Measurements from ENCODE around the gene ZNRF1. TPM values are rescaled to one million over a fixed set of nuclear protein-coding genes. Genes with fewer than 3 reads are reported as not detected.
A peak's percentile ranks its signal among the peaks of the same experiment; 100 is the strongest.

Gene ZNRF1
- total and polyA plus RNA-seq, 2 of the 13 experiments (the other 11 are each of a cell fraction or from before 2014, with no cell fraction given), result 43.9 to 58.7 TPM

- no peak for TF ChIP-seq ZBTB4 (CRISPR knock-in tag; IDR thresholded peaks at IDR 0.05; ENCODE audit: borderline replicate concordance)
- TF ChIP-seq REST (IDR thresholded peaks at IDR 0.05; ENCODE audit: borderline replicate concordance in 1 of 2, low read depth in 1 of 2, low read length in 2 of 2), result peak in 1 of 2 experiments; percentile 49; a peak in 1 of 4 replicates
- TF ChIP-seq ZNF556 (CRISPR knock-in tag; IDR thresholded peaks at IDR 0.05; ENCODE audit: borderline replicate concordance), result peak; percentile 76
- 0 out of 2 replicates have a peak, but pooled peaks have one; percentile 73 for TF ChIP-seq ZNF230 (CRISPR knock-in tag; IDR thresholded peaks at IDR 0.05)
- no peak for TF ChIP-seq RXRB (CRISPR knock-in tag; IDR thresholded peaks at IDR 0.05; ENCODE audit: borderline replicate concordance)
- no peak for TF ChIP-seq ZNF572 (CRISPR knock-in tag; IDR thresholded peaks at IDR 0.05)
- TF ChIP-seq ZNF780A (CRISPR knock-in tag; IDR thresholded peaks at IDR 0.05), result peak; percentile 35; the same call in 1 of the 2 replicates
- no peak for TF ChIP-seq NAIF1 (CRISPR knock-in tag; IDR thresholded peaks at IDR 0.05; ENCODE audit: borderline replicate concordance)
- no peak for TF ChIP-seq ESRRA (CRISPR knock-in tag; IDR thresholded peaks at IDR 0.05; ENCODE audit: low read depth)
- peak; percentile 71; the same call in 1 of the 2 replicates for TF ChIP-seq RFXANK (CRISPR knock-in tag; IDR thresholded peaks at IDR 0.05)
- TF ChIP-seq ZUFSP (CRISPR knock-in tag; IDR thresholded peaks at IDR 0.05; ENCODE audit: borderline replicate concordance), result no peak
- TF ChIP-seq HNF1B (CRISPR knock-in tag; IDR thresholded peaks at IDR 0.05), result peak; percentile 79; the same call in 1 of the 2 replicates
- TF ChIP-seq PAF1 (CRISPR knock-in tag; IDR thresholded peaks at IDR 0.05), result no peak
- no peak for TF ChIP-seq NCOA1 (CRISPR knock-in tag; IDR thresholded peaks at IDR 0.05)
- peak; percentile 14; the same call in 1 of the 2 replicates for TF ChIP-seq HIVEP1 (CRISPR knock-in tag; IDR thresholded peaks at IDR 0.05)
- TF ChIP-seq POLR2AphosphoS5 (IDR thresholded peaks at IDR 0.05; ENCODE audit: low read depth, low read length), result peak; percentile 81
- no peak for TF ChIP-seq SNRNP70 (IDR thresholded peaks at IDR 0.05; ENCODE audit: low read depth, low read length)
Measured at GRCh38 chr16:74984529-74985296, 14.1 kb upstream of the ZNRF1 start, which contains the start of gene WDR59 (continued).

Data from HepG2 (cell line).